Heart right ventricle (tissue), 16 donors: ENCODE data around the gene OR52L1. TPM values are rescaled to one million over a fixed set of nuclear protein-coding genes. Genes with fewer than 3 reads are reported as not detected.
"Not testable (repeated sequence)": the region's sequence is repeated elsewhere in the genome, so short reads cannot be mapped to it uniquely, and the experiment has no call there.

Experiments used
- ATAC-seq, 8 donors: fragments of 200-7000 bp; cut with Tn5 transposase; one replicate each; pipeline ENCODE4 v1.9.1; 2020; ENCODE audit warnings: mild to moderate bottlenecking in 8 of 8, moderate library complexity in 8 of 8, moderate number of reproducible peaks in 1 of 8
- DNase-seq, 2 donors: peaks; one replicate each; pipeline ENCODE4 v3.0.0-alpha.2; 2020
- H3K27ac ChIP-seq, 10 donors: fragments of 200-600 bp; sonication (generic) in 2 of 10; one replicate each; pipeline versions ENCODE4 v1.5.0 to v1.8.0; 2020 to 2022; ENCODE audit warnings: mild to moderate bottlenecking in 3 of 10
- H3K27me3 ChIP-seq, 7 donors: fragments of 200-600 bp; one replicate each; pipeline ENCODE4 v1.8.0; 2021 to 2022; ENCODE audit warnings: mild to moderate bottlenecking in 2 of 7
- H3K36me3 ChIP-seq, 9 donors: fragments of 200-600 bp; sonication (generic) in 1 of 9; one replicate each; pipeline versions ENCODE4 v1.5.0 to v1.8.0; 2020 to 2022; ENCODE audit warnings: mild to moderate bottlenecking in 2 of 9
- H3K4me1 ChIP-seq, 9 donors: fragments of 200-600 bp; sonication (generic) in 1 of 9; one replicate each; pipeline versions ENCODE4 v1.5.0 to v1.8.0; 2020 to 2022; ENCODE audit warnings: mild to moderate bottlenecking in 4 of 9
- H3K4me3 ChIP-seq, 10 donors: fragments of 200-600 bp; sonication (generic) in 2 of 10; one replicate each; pipeline versions ENCODE4 v1.5.0 to v1.8.0; 2020 to 2022; ENCODE audit warnings: mild to moderate bottlenecking in 7 of 10, moderate library complexity in 2 of 10
- H3K9me3 ChIP-seq, 11 donors: fragments of 200-600 bp in 10 of 11; sonication (generic) in 2 of 11; one replicate each; pipeline versions ENCODE4 v1.5.0 to v1.8.0; 2013 to 2022; ENCODE audit warnings: mild to moderate bottlenecking in 2 of 11, control low read depth in 1 of 11, moderate library complexity in 1 of 11
- WGBS, 2 donors: extraction: QIAGEN DNeasy Blood & Tissue Kit; methylation state at CpG; one replicate each; pipeline ENCODE4 v1.1.7; 2013; ENCODE audit warnings: inconsistent platforms in 1 of 2; 5-methylcytosine and 5-hydroxymethylcytosine counted together
- intact Hi-C, 10 donors: fragments of 100-400 bp; cut with DNase I; formaldehyde crosslinking; loops; one replicate each; pipeline versions ENCODE4 v1.11.1 to v1.14.2; 2022
- polyA plus RNA-seq, 2 donors: library from polyadenylated mRNA; stranded (reverse); fragments of 200-250 nt; gene quantifications; one replicate each; pipeline ENCODE4 v1.2.3, GENCODE V29; 2013
- total RNA-seq, 10 donors: library from RNA; stranded (reverse); fragmentation: NEBNext Ultra II Directional in 3 of 10; extraction: Animal tissue kit (Norgen Biotek cat#: 25700) in 3 of 10; gene quantifications; one replicate each; pipeline versions ENCODE4 v1.2.1 to v1.2.4, GENCODE V29; 2021 to 2023
- TF ChIP-seq, protein P1 (sequence below), 9 donors: fragments of 200-600 bp; sonication (generic) in 2 of 9; IDR thresholded peaks; one replicate each; pipeline versions ENCODE4 v1.5.0 to v1.8.0; 2021 to 2022; ENCODE audit warnings: antibody characterized with exemption in 9 of 9, mild to moderate bottlenecking in 5 of 9, moderate library complexity in 1 of 9
- donor health status: Arrhythmogenic right ventricular cardiomyopathy.
- donor health status: ischemic (EF 13 %, LVEDD 7.1; RV severe dilation, severe dysfunction).
- donor health status: healthy with polysubstance abuse.
- donor health status: DM: no; HTN: yes; CAD: no.
- donor health status: DM: no; HTN: no; CAD: no.
- donor health status: ischemic (EF 25% LVEDD 6.9; RV normal size, moderate dysfunction).
- donor health status: ischemic (EF 25% LVEDD 5.7; RV mildly dilated, moderate dysfunction).
- donor health status: healthy.
- donor health status: DM: yes; HTN: yes; CAD: no.
- donor health status: Ischemic cardiomyopathy.
- donor health status: ischemic (EF 35%, LVEDD 5.7; RV mildly dilated, moderate dysfunction).
- donor health status: nonischemic (EF 11% LVEDD 7.7; RV severe dilation, severe dysfunction).
- donor health status: DM: yes; HTN: yes; CAD: no.
- donor health status: PGD.
- donor health status: ischemic (EF 29% LVEDD 5.4; RV normal size, mild dysfunction).
- donor health status: nonischemic (EF 23%, LVEDD 6.1; RV moderate dilation, normal function).

Gene OR52L1
- total and polyA plus RNA-seq, 12 donors: not detected

DNA sequence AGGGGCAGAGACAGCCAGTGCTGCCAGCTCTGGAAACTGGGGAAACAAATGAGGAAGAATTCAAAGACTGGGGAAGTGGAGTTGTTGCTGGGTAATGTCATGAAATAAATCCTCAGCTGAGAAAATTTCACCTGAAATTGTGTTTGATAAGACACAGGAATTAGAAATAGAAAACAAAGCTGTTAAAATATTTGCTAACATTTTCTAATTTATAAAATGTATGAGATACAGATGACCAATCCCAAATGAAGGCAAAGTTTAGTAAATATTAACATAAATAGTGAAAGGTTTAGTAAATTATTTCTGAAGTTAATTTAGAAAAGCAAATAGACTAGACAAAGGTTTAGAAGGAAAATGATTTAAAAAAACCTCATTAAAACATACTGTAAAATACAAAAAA, 18.4 kb downstream of the OR52L1 start, which contains the start of gene OR56A5:
TSS of gene OR56A5 (minus strand) at position 101 of the 400 bp plus-strand sequence. CDS start at position 101, 0 bp downstream.
- DNase-seq: no peak
- Histone ChIP-seq H3K4me1 (no peaks in the 10 kb centered on the region), H3K27ac (no peak within 1 kb of the TSS), H3K9me3 (peaks cover 0 to 17% (median 3%) of the 10 kb centered on the region in 11 donors), H3K36me3 (no peaks in the 10 kb centered on the region), H3K4me3 (no peak within 1 kb of the TSS), H3K27me3 (peaks cover 0 to 2% (median 0%) of the 10 kb centered on the region in 7 donors)
- TF ChIP-seq, protein P1, sequence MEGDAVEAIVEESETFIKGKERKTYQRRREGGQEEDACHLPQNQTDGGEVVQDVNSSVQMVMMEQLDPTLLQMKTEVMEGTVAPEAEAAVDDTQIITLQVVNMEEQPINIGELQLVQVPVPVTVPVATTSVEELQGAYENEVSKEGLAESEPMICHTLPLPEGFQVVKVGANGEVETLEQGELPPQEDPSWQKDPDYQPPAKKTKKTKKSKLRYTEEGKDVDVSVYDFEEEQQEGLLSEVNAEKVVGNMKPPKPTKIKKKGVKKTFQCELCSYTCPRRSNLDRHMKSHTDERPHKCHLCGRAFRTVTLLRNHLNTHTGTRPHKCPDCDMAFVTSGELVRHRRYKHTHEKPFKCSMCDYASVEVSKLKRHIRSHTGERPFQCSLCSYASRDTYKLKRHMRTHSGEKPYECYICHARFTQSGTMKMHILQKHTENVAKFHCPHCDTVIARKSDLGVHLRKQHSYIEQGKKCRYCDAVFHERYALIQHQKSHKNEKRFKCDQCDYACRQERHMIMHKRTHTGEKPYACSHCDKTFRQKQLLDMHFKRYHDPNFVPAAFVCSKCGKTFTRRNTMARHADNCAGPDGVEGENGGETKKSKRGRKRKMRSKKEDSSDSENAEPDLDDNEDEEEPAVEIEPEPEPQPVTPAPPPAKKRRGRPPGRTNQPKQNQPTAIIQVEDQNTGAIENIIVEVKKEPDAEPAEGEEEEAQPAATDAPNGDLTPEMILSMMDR (IDR thresholded peaks at IDR 0.05): no peak
- intact Hi-C loops: loop anchor here in 1 of 10 donors (10.0 kb wide), 1 partner anchor 794 kb away; no protein-coding TSS in a partner anchor
- ATAC-seq: no peak

GRCh38 chr11:5967708-5968107, 19.1 kb downstream of the OR52L1 start:
- Histone ChIP-seq H3K4me1 (no peaks in the 10 kb centered on the region), H3K9me3 (peaks cover 0 to 23% (median 8%) of the 10 kb centered on the region in 11 donors), H3K27me3 (peaks cover 0 to 2% (median 0%) of the 10 kb centered on the region in 7 donors), H3K27ac (no peak overlapping the region), H3K36me3 (no peaks in the 10 kb centered on the region), H3K4me3 (no peak overlapping the region)
- WGBS, 2 donors: 56 to 85% methylated on average over 3 of the region's 3 CpGs
- TF ChIP-seq, protein P1 (IDR thresholded peaks at IDR 0.05): no peak
- ATAC-seq: no peak
- intact Hi-C loops: loop anchor here in 1 of 10 donors (10.0 kb wide), 1 partner anchor 793 kb away; no protein-coding TSS in a partner anchor
- no peak for DNase-seq

DNA sequence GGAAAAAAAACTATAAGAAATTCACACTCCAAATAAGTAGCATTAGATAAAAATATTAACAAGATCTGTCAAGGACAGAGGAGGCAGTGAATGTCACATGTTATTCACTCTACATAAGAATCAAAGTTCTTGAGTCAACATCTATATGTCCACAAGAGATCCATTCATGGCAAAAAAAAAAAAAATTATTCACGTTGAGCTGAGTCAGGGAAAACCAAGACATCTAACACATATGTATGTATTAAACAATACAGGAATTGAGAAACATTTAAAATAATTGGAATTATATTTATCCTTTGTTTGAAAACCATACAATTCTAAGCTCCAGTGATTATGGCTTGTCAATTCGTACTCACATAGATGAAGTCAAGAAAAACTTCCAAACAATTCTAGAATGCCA, 19.8 kb downstream of the OR52L1 start:
- intact Hi-C loops: loop anchor here in 1 of 10 donors (10.0 kb wide), 1 partner anchor 792 kb away; no protein-coding TSS in a partner anchor
- WGBS, 2 donors: 62 to 65% methylated on average over 2 of the region's 2 CpGs
- H3K27ac ChIP-seq: no peak overlapping the region
- TF ChIP-seq, protein P1 (IDR thresholded peaks at IDR 0.05): no peak
- no peaks in the 10 kb centered on the region for H3K36me3 ChIP-seq
- DNase-seq (no peak), ATAC-seq (no peak)
- peaks cover 0 to 2% (median 0%) of the 10 kb centered on the region in 7 donors for H3K27me3 ChIP-seq
- no peaks in the 10 kb centered on the region for H3K4me1 ChIP-seq
- peaks cover 0 to 24% (median 9%) of the 10 kb centered on the region in 11 donors for H3K9me3 ChIP-seq
- H3K4me3 ChIP-seq: no peak overlapping the region

GRCh38 chr11:5960704-5961320, 26.0 kb downstream of the OR52L1 start:
- not testable (repeated sequence) for H3K27me3 ChIP-seq, DNase-seq, H3K4me1 ChIP-seq, H3K36me3 ChIP-seq, H3K4me3 ChIP-seq, ATAC-seq, H3K27ac ChIP-seq
- intact Hi-C loops: loop anchor here in 1 of 10 donors (10.0 kb wide), 1 partner anchor 786 kb away; no protein-coding TSS in a partner anchor
- peaks cover 0 to 42% (median 9%) of the 10 kb centered on the region in 11 donors for H3K9me3 ChIP-seq
- 93% methylated on average over 30 to 40 of the region's 40 CpGs for WGBS, 2 donors

DNA sequence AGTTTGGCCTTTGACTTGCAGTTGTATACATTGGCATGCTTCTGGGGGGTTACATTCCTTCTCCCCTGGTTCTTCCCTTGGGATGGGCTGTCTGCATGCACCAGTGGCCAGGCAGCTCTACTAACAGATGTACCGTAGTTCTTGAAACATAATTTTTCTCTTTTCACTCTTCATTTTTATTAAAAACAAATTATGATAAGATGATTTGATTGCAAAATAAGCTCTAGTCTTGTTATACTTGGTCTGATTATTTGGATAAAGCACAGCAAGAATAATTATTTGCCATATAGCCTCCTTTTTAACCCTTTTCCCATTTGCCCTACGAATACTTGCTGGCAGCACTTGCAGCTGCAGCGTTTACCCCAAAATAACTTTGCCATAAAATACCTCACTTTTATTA, 31.2 kb downstream of the OR52L1 start:
- Histone ChIP-seq H3K27ac (no peak overlapping the region), H3K9me3 (peaks cover 0 to 18% (median 0%) of the 10 kb centered on the region in 11 donors), H3K4me3 (no peak overlapping the region), H3K36me3 (no peaks in the 10 kb centered on the region), H3K27me3 (no peaks in the 10 kb centered on the region), H3K4me1 (no peaks in the 10 kb centered on the region)
- TF ChIP-seq, protein P1 (IDR thresholded peaks at IDR 0.05): no peak
- ATAC-seq (no peak), DNase-seq (no peak)
- intact Hi-C loops: no loop called here
- 84 to 88% methylated on average over 3 of the region's 3 CpGs for WGBS, 2 donors
